Measurements from ENCODE around the gene TTLL1. TPM values are rescaled to one million over a fixed set of nuclear protein-coding genes. Genes with fewer than 3 reads are reported as not detected.

TTLL1 gene
- total RNA-seq, 1 experiment from 2014 or later: 4.3 TPM

DNA sequence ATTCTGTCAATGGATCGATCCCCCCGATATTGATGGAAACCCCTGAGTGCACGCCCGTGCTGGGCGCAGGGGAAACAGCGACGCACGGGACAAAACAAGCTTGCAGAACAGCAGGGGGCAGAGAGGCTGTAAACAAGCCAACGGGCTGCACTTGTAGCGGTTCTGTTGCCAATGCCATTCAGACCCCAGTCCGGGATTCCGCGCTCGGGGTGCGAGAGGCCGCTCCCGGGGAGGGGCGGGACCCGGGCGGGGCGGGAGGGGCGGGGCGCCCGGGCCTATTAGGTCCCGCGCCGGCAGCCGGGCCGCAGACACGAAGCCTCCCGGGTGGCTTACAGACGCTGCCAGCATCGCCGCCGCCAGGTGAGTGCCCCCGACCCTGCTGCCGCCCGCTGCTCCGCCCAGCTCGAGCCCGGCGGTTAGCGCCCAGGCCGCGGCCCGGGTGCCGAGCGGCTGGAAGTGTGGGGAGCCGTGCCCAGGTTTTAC lies 21.3 kb upstream of the TTLL1 start, which contains the start of gene BIK (continued):
- TF ChIP-seq CTCF (IDR thresholded peaks at IDR 0.05 in 2 of 3, conservative IDR thresholded peaks at IDR 0.05 in 1 of 3; ENCODE audit: borderline replicate concordance in 1 of 3, insufficient read depth in 1 of 3, low read depth in 2 of 3, low read length in 2 of 3): no peak

DNA sequence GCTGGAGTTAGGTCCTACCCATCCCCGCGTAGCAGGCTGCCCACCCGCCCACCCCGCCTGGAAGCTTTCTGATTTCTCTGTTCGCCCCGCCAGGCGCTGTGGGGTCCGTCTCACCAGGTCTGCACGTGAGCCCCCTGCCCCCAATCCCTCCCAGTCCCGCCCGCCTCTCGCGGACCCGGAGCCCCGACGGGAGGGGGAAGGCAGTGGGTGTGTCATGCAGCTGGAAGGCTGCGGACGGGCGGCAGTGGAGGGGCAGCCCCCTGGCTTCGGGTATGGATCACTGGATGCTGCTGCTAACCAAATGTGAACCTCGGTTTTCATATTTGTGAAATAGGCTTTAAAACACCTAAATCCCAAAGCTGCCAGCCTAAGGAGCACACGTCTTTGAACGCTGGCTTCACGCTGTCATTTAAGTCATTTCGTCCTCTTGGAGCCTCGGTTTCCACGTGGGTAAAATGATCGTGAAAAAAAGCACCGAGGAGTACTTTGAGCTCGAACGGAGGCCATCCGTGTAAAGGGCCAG lies 20.8 kb upstream of the TTLL1 start:
- Histone ChIP-seq H3K36me3 (ENCODE audit: control insufficient read depth in 1 of 2, insufficient read depth in 2 of 2, low read length in 2 of 2) (no peaks in the 10 kb centered on the region), H3K4me1 (ENCODE audit: control insufficient read depth in 1 of 2, insufficient read depth in 2 of 2, low read length in 2 of 2) (peaks cover 9 to 21% of the 10 kb centered on the region in 2 experiments), H3K4me3 (replicated peaks in 1 of 2; ENCODE audit: low read depth in 1 of 2, low read length in 2 of 2) (peak overlapping the region; percentile 65 to 83), H3K9me2 (ENCODE audit: insufficient read depth) (no peaks in the 10 kb centered on the region), H3K9ac (ENCODE audit: low read length) (peak overlapping the region; percentile 76), H4K20me1 (ENCODE audit: insufficient read depth) (no peaks in the 10 kb centered on the region), H3K9me3 (ENCODE audit: control insufficient read depth in 1 of 2, insufficient read depth in 1 of 2, low read depth in 1 of 2, low read length in 2 of 2) (no peaks in the 10 kb centered on the region), H3K4me2 (ENCODE audit: low read length) (peak overlapping the region; percentile 97), H2AFZ (ENCODE audit: low read depth, low read length, poor library complexity, severe bottlenecking) (peak overlapping the region; percentile 77), H3K27me3 (ENCODE audit: insufficient read depth, low read length) (no peaks in the 10 kb centered on the region), H3K27ac (ENCODE audit: low read depth, low read length) (no peak overlapping the region), H3K79me2 (ENCODE audit: insufficient read depth, low read length) (peaks cover 24% of the 10 kb centered on the region; the same call in 1 of the 2 replicates)
- DNase-seq (ENCODE audit: low read depth, low spot score) (no peak), ATAC-seq (no peak)
- ChIA-PET CTCF (no interaction called here), POLR2A (interaction anchor here (0.7 to 5.4 kb wide), 4 partner anchors 13 to 835 kb away, joined by 3 to 28 read pairs (median 4); no protein-coding TSS in a partner anchor), RAD21 (ENCODE audit: low non-redundant PET in 1 of 2, low total read pairs in 2 of 2, uncharacterized antibody in 2 of 2, unreplicated experiment in 2 of 2) (interaction anchor here in 1 of 2 experiments (0.7 kb wide), 1 partner anchor 36 kb away, joined by 4 read pairs; no protein-coding TSS in a partner anchor)
- BruUV-seq (replicated peaks): no TSS peak
- intact Hi-C loops (cut with micrococcal nuclease): no loop called here
- TF ChIP-seq YY1 (IDR thresholded peaks at IDR 0.05; ENCODE audit: extremely low read depth, insufficient replicate concordance, low read depth, low read length): no peak
- no peak for TF ChIP-seq JUND (IDR thresholded peaks at IDR 0.05)
- no peak for TF ChIP-seq ELF1 (IDR thresholded peaks at IDR 0.05; ENCODE audit: borderline replicate concordance, low read depth)
- TF ChIP-seq EGR1 (IDR thresholded peaks at IDR 0.05; ENCODE audit: low read depth): no peak
- no peak for TF ChIP-seq SP1 (IDR thresholded peaks at IDR 0.05; ENCODE audit: low read depth)
- no peak for TF ChIP-seq EZH2phosphoT487 (IDR thresholded peaks at IDR 0.05; ENCODE audit: borderline replicate concordance)
- no peak for TF ChIP-seq CBX3 (IDR thresholded peaks at IDR 0.05; ENCODE audit: low read depth)
